Forelimb muscle (tissue), 1 donor: ENCODE measurements around the gene SLC39A3. TPM values are rescaled to one million over a fixed set of nuclear protein-coding genes. Genes with fewer than 3 reads are reported as not detected.

Experiments
- DNase-seq: peaks from one replicate; pipeline ENCODE4 v3.0.0-alpha.2; 2013; ENCODE audit warnings: low read depth
- polyA plus RNA-seq: library from polyadenylated mRNA; unstranded; fragments of 120-200 nt; gene quantifications from one replicate; pipeline ENCODE4 v1.2.1, GENCODE V29; 2013; ENCODE audit not compliant: insufficient read length

Gene SLC39A3
- polyA plus RNA-seq, 1 donor = 13.4 TPM

DNA sequence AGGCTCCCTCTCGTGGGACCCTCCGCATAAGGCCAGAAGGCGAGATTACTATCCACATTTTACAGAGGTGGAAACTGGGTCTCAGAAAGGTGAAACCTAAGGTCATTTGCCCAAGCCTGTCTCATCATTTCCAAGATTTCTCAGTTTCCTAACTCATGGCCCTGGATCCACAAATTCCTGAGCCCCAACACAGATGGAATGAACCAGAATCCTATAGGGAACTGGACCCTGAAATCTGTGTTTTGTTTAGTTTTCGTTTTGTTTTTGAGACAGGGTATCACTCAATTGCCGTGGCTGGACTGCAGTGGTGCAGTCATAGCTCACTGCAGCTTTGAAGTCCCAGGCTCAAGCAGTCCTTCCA lies 36.8 kb downstream of the SLC39A3 start:
- no peak for DNase-seq

DNA sequence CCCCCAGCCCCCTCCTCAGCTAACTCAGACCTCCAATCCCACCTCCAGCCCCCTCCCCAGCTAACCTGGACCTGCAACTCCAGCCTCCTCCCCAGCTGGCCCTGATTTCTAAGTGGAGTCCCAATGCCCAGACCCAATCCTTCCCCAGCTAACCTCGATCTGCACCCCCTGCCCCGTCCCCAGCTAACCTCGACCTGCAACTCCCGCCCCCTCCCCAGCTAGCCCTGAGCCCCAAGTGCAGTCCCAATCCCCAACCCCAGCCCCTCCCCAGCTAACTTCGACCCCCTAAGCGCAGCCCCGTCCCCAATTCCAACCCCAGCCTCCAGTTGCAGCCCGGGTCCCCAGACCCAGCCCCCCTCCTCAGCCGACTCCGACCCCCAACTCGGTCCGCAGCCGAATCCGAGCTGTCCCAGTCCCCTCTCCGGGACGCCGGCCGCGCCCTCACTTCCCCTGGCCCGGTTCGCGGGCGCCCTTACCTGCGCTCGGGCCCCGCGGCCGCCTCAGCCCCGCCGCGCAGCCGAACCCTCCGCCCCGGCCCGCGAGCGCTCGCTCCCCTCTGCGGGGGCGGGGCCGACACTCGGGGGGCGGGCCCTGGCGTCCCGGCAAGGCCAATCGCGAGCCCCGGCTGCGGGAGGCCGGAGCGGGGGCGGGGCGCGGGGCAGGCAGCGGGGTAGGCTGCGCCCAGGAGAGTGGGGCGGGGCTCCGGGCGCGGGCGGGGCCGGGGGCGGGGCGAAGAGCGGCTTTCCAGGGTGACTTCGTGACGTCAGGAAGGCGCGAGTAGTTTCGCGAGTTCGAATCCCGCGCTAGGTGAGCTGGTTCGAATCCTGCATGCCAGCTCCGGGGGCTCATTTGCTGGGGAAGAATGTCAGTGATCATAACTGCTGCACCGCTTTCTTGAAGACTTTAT lies 37.4 kb downstream of the SLC39A3 start, which contains the start of gene GNG7:
TSS of gene GNG7 (minus strand) at position 525 of the 907 bp plus-strand sequence. CDS start 182,006 bp downstream, outside the sequence.
- DNase-seq = no peak

DNA sequence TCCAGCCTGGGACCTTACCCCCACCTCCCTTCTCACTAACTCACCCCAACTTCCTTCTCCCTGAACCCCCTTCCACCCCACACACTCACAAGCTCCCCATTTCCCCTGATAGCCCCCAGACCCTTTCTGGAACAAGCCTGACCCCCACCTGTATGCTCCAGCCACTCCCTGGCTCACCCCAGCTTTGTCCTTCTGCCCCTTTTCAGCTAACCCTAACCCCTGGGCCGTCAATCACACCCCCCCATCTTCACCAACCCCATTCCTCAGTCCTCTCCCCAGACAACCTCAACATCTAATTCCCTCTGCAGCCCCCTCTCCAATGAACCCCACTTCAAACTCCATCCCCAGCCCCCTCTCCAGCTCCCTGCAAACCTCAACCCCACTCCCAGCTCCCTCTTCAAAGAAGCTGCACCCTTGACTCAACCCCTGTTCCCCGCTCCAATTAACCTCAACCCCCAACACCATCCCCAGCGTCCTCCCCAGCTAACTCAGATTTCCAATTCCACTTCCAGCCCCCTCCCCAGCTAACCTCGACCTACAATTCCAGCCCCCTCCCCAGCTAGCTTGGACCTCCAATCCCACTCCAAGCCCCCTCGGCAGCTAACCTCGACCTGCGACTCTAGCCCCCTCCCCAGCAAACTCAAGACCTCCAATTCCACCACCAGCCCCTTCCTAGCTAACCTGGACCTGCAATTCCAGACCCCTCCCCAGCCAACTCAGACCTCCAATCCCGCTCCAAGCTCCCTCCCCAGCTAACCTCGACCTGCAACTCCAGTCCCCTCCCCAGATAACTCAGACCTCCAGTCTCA lies 38.3 kb downstream of the SLC39A3 start:
- no peak for DNase-seq

DNA sequence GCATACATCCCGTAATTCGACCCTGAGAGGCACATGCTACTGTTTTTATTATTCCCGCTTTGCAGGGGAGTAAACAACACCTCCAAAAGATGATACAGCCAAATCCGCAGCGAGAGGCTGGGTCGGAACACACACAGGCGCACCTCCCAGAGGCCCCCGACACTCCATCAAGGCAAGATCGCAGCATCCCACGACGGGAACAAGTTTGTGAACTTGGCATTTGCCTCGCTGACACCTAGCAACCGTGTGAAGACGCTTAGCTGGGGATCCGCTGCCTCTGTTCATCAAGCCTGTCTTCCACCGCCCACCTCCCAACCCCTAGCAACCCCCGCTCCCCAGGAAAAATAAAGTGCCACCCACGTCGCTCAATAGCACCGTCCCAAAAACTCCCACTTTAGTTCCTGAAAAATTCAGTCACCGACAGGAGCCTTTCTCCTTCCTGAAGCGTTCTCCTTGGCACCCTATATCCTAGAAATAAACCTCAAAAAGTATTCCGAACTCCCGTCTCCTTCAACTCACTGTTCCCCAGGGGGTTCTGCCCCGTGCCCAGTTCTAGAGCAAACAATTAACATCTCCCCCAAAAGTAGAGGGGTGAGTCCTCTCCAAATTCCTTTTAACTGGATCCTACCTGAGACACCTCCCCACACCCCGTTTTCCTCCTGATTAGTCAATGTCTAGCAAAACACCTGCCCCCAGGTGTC lies 39.0 kb downstream of the SLC39A3 start:
- no peak for DNase-seq

DNA sequence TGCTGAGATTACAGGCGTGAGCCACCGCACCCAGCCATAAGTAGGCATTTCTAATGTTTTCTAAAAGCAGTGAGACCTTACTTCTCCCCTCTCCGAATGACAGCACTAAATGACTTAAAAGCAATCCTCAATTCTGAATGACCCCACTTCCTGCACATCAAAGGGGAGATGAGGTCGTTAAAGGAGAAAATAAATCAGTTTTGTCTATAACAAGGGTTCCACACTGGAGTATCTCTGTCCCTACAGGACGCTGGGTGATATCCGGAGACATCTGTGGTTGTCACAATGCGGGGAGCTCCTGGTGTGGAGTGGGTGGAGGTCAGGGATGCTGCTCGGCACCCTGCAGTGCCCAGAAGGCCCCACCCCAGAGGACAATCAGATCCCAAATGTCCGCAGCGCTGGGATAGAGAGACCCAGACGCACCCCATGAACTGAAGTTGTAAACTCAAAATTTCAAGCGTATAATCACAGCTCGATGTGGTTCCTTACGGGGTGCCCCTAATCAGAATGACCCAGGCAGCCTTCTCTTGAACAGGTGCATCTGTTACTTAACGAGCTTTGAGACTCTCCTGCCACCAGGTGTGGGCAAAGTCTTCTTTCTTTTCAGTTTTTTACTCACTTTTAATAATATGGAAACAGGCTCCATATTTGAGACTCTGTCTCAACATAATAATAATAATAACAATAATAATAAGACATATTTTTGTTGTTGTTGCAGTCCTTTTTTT lies 40.2 kb downstream of the SLC39A3 start:
- DNase-seq = no peak

DNA sequence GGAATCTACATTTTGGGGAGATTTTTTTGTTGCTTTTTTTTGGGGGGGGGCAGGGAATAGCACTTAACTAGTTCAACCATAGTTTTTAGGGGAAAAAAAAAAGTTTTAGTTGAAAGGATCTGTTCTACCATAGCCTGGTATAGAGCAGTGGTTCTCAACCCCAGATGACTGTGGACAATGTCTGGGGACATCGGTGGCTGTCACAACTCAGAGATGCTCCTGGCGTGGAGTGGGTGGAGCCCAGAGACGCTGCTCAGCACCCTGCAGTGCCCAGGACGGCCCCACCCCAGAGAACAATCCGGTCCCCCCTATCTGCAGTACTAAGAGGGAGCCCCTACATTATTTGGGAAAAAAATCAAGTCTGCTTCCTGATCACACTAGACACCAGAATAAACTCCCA lies 45.6 kb downstream of the SLC39A3 start:
- DNase-seq = no peak

DNA sequence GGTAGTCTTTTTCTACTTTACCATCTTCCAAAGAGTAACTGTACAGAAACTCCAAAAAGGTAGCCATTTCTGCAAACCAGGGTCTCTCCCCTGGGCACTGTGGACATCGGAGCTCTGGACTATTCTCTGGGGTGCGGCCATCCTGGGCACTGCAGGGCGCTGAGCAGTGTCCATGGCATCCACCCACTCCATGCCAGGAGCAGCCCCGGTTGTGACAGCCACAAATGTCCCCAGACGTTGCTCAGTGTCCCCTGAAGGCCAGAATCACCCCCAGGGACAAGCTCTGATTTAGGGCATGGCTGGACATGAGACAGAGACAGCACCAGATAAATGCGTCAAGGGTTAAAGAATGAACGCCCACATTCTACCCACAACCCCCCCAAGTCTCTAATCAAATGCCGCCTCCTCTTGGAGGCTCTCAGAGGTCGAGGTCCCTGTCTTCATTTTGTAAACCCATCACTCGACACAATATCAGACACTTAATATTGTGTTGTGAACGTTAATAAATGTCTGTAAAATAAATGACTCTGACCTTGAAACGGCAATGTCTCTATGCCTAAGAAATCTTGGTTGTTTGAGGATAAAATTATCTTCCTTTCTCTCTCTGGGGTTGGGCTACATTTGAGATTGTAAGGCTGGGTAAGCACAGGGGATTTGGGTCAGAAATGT lies 46.2 kb downstream of the SLC39A3 start:
- no peak for DNase-seq

DNA sequence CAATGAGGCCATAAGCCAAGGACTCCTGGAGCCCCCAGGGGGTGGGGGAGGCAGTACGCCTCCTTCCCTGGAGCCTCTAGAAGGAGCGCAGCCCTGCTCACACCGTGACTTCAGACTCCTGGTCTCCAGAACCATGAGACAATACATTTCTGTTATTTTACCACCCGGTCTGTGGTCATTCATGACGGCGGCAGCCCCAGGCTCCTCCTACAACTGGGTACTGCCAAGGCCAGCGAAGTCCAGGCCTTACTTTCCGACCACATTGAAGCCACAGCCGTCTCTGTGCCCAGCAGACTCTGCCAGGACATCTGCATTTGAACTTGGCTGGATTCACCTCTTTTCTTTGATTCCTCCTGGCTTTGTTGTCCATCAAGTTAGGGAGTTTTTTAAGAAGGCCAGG lies 47.9 kb downstream of the SLC39A3 start:
- no peak for DNase-seq

DNA sequence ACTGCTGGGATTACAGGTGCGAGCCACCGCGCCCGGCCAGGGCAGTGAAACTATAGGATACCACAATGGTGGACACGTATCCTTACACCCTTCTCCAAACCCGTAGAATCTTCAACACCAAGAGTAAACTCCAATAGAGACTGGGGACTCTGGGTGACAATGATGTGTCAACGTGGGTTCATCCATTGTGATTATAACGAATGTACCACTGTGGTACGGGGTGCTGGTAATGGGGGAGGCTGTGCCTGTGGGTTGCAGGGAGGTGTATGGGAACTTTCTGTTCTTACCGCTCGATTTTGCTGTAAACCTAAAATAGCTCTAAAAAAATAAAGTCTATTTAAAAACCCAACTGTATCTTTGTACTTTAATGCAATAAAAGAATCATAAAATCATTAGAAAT lies 49.0 kb downstream of the SLC39A3 start:
- DNase-seq = no peak

DNA sequence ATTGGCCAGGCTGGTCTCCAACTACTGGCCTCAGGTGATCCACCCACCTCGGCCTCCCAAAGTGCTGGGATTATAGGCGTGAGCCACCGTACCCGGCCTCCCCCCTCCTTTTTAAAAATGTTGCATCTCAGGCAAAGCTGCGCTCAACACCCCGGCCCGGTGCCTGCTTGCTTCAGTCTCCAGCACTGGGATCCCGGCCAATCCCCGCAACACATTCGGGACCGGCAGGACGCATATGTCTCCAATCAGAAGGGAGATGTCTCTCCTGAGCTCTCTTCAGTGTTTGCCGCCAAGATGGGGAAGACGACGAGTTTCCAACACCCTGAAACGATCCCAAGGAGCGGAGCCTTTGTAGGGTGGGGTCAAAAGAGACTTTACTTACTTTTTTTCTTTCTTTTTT lies 53.5 kb downstream of the SLC39A3 start:
- DNase-seq = no peak

DNA sequence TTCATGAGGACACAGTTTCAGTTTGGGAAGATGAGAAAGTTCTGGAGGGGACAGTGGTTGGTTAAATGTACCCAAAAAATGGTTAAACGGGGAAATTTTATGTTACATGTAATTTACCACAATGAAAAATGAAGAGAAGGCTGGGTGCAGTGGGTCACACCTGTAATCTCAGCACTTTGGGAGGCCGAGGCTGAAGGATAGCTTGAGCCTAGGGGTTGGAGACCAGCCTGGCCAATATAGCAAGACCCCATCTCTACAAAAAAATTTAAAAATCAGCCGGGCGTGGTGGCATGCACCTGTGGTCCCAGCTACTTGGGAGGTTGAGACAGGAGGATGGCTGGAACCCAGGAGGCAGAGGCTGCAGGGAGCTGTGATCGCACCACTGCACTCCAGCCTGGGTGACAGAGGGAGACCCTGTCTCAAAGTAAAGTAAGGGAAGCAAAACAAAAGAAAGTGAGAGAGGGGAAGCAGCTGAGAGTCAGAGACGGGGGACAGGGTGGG lies 54.6 kb downstream of the SLC39A3 start:
- DNase-seq = no peak

DNA sequence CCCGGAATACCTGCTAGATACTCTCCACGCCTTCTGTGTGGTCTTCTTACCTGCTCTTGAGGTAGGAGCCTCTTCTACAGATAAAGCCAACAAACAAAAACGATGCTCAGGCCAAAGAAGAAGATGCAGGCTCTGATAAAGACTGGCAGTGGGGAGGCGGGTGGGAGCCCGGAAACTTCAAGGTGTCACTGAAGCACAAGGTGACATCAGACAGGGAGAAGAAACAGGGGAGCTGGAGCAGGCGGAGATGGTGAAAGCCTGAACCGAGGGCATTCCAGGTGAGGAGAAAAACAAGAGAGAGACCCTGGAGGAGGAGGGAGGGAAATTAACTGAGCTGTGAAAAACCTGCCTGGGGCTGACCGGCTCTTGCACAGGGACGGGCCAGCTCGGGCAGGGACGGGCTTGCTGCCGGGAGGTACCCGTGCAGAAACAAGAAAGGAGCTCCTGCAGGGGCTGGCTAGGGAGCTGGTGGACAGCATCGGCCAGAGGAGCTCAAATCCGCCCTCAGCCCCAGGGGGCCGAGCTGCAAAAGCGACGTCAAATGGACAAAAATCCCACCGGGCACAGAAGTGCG lies 56.3 kb downstream of the SLC39A3 start:
- no peak for DNase-seq

Other genes with a start within 250 kb of the SLC39A3 start
- 2.4 TPM for gene GNG7, start 37.3 kb downstream of the SLC39A3 start, polyA plus RNA-seq
- gene DIRAS1, start 18.6 kb downstream of the SLC39A3 start, polyA plus RNA-seq = 1.4 TPM
- 91.3 TPM for gene SGTA, start 43.3 kb upstream of the SLC39A3 start, polyA plus RNA-seq
- gene THOP1, start 45.5 kb upstream of the SLC39A3 start, polyA plus RNA-seq = 44.7 TPM
- 5.3 TPM for gene ZNF554, start 79.9 kb upstream of the SLC39A3 start, polyA plus RNA-seq
- gene ZNF555, start 101.5 kb upstream of the SLC39A3 start, polyA plus RNA-seq = 12.6 TPM
- 50.9 TPM for gene ZNF556, start 127.3 kb upstream of the SLC39A3 start, polyA plus RNA-seq
- 2.5 TPM for gene ZNF57, start 160.9 kb upstream of the SLC39A3 start, polyA plus RNA-seq
- gene ZNF77, start 205.0 kb upstream of the SLC39A3 start, polyA plus RNA-seq = 4.5 TPM
- 0.70 TPM for gene TLE6, start 237.5 kb upstream of the SLC39A3 start, polyA plus RNA-seq